PC-9 (cell line): ENCODE data around the gene RNF141.

Experiments
- CTCF ChIP-seq: fragments of 200-600 bp; sonication (generic); conservative IDR thresholded peaks from 2 replicates; pipeline ENCODE4 v1.6.1; 2017; ENCODE audit warnings: mixed run types, antibody characterized with exemption, mild to moderate bottlenecking, moderate library complexity
- EZH2 ChIP-seq: fragments of 200-600 bp; sonication (generic); IDR thresholded peaks from 2 replicates; pipeline ENCODE4 v1.8.0; 2017; ENCODE audit warnings: antibody characterized with exemption, low read depth

GRCh38 chr11:10581481-10582019, 40.6 kb upstream of the RNF141 start:
- TF ChIP-seq CTCF (no peak), EZH2 (no peak)
